ENCODE results near the gene NR3C1.

Gene NR3C1

GRCh38 chr5:143350751-143351602, 52.5 kb downstream of the NR3C1 start:
- Mint-ChIP-seq H3K36me3 (ENCODE audit: low read depth) (peaks cover 12% of the 10 kb centered on the region), H3K27ac (no peak overlapping the region), H3K4me3 (no peak overlapping the region), H3K4me1 (ENCODE audit: low read depth) (peaks cover 40% of the 10 kb centered on the region), H3K9me3 (no peaks in the 10 kb centered on the region), H3K27me3 (ENCODE audit: low read depth) (no peaks in the 10 kb centered on the region)
- DNase-seq (ENCODE audit: low spot score) = peak; percentile 26

GRCh38 chr5:143350341-143350740, 53.1 kb downstream of the NR3C1 start:
- no peak for DNase-seq (ENCODE audit: low spot score)
- Mint-ChIP-seq H3K27me3 (ENCODE audit: low read depth) (no peaks in the 10 kb centered on the region), H3K4me3 (no peak overlapping the region), H3K36me3 (ENCODE audit: low read depth) (peaks cover 12% of the 10 kb centered on the region), H3K9me3 (no peaks in the 10 kb centered on the region), H3K4me1 (ENCODE audit: low read depth) (peaks cover 43% of the 10 kb centered on the region), H3K27ac (no peak overlapping the region)

GRCh38 chr5:143349177-143349576, 54.3 kb downstream of the NR3C1 start:
- Mint-ChIP-seq H3K9me3 (no peaks in the 10 kb centered on the region), H3K4me3 (no peak overlapping the region), H3K4me1 (ENCODE audit: low read depth) (peaks cover 38% of the 10 kb centered on the region), H3K27ac (no peak overlapping the region), H3K36me3 (ENCODE audit: low read depth) (peaks cover 12% of the 10 kb centered on the region), H3K27me3 (ENCODE audit: low read depth) (no peaks in the 10 kb centered on the region)
- DNase-seq (ENCODE audit: low spot score) = no peak

DNA sequence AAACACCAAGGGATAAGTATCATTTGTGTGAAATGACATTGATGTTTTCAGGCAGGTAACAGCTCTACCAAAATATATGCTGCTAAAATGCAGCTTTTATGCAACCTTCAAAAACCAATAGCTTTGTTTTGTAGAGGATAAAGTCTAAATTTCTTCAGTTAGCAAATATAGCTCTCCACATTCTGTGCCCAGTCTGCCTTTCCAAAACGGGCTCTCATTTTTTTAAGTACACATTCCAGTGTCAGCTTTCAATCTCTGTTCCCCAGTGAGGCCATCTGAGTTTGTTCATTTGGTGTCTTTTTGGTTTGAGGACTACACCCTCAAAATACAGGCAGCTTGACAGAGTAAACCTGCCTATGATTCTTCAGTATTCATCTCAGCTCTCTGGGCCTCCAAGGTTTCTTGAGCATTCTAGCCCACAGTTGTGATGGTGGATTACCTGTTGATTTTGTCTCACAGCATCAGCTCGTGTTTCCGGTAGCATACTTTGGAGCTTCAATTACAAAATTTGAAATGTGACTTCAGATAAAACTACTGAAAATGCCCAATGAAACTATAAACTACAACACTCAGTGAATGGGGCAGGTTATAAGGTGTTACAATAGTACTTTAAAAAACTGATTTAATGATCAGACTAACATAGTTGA, 55.7 kb downstream of the NR3C1 start:
- Mint-ChIP-seq H3K27me3 (ENCODE audit: low read depth) (no peaks in the 10 kb centered on the region), H3K9me3 (no peaks in the 10 kb centered on the region), H3K4me1 (ENCODE audit: low read depth) (peaks cover 24% of the 10 kb centered on the region), H3K27ac (peak overlapping the region; percentile 59), H3K4me3 (no peak overlapping the region), H3K36me3 (ENCODE audit: low read depth) (peaks cover 8% of the 10 kb centered on the region)
- no peak for DNase-seq (ENCODE audit: low spot score)

DNA sequence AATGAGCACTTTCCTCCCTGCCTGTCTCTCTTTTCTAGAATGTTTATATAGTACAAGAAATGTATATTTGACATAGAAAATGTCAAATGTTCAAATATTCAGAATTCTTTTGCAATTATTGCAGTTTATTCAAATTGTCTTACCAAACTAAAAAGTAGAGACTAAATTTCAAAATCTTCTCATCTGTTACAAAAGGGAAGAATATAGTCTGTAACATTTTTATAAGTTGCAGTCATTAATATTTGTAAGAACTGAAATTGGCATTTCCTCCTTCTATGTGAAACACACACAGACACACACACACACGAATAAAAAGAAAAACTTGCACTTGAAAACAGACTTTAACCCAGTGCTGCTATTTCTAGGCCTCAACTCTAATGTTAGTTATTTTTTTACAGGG, 56.4 kb downstream of the NR3C1 start:
- Mint-ChIP-seq H3K27me3 (ENCODE audit: low read depth) (no peaks in the 10 kb centered on the region), H3K4me1 (ENCODE audit: low read depth) (peaks cover 24% of the 10 kb centered on the region), H3K9me3 (no peaks in the 10 kb centered on the region), H3K4me3 (no peak overlapping the region), H3K27ac (no peak overlapping the region), H3K36me3 (ENCODE audit: low read depth) (peaks cover 8% of the 10 kb centered on the region)
- DNase-seq (ENCODE audit: low spot score) = no peak

DNA sequence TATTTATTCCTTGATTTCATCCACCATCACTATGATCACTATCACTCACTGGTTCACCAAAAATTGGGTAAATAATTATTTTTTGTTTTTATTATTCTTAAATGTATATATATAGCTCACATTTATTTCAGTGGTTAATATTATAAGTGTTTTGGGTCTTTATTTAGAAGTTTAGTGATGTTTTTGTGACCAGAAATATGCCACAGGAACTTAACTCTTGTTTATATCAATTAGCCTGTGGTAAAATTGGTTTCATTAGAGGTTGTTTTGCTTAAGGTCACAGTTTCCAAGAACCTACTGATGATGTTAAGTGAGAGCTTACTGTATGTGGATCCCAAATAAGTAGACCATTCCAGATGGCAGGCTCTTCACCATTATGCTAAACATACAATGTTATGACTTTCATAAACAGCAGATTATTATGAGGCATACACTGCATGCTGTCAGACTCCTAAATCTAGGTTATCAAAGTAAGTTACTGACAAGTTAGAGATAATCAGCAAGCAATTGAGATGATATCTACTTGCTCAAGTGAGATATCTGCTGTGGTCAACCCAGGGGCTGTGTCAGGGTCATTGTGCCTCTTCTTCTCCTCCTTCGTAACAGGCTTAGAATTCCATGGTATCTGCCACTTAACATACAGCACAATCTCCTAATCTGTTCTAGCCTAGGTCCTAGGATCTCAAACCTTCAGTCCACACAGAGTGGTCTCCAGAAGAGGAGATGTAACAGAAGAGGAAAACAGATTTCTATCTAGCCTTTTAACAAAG, 57.6 kb downstream of the NR3C1 start:
- Mint-ChIP-seq H3K27me3 (ENCODE audit: low read depth) (no peaks in the 10 kb centered on the region), H3K36me3 (ENCODE audit: low read depth) (peaks cover 15% of the 10 kb centered on the region), H3K4me3 (no peak overlapping the region), H3K9me3 (peaks cover 6% of the 10 kb centered on the region), H3K4me1 (ENCODE audit: low read depth) (peaks cover 23% of the 10 kb centered on the region), H3K27ac (no peak overlapping the region)
- DNase-seq (ENCODE audit: low spot score) = no peak

DNA sequence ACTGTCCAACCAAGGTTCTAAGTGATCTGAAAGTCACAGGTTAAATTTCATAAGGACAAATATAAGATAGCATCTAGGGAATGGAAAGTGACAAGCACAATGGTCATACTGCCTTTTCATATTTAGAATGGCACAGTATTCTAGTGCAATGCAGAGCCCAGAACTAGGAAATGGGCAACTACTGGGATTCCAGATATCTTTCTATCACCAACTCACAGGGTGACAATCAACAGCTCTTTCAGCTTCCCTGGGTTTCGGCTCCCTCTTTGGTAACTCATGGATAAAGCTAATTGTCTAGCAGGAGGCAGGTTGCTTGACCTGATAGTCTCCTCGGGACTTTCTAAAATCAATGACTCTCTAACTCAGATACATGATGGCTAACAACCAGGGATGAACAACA, 60.4 kb downstream of the NR3C1 start:
- no peak overlapping the region for H3K27ac Mint-ChIP-seq
- H3K9me3 Mint-ChIP-seq = peaks cover 6% of the 10 kb centered on the region
- DNase-seq (ENCODE audit: low spot score) = no peak
- peaks cover 26% of the 10 kb centered on the region for H3K4me1 Mint-ChIP-seq (ENCODE audit: low read depth)
- H3K4me3 Mint-ChIP-seq = no peak overlapping the region
- H3K36me3 Mint-ChIP-seq (ENCODE audit: low read depth) = peaks cover 19% of the 10 kb centered on the region
- no peaks in the 10 kb centered on the region for H3K27me3 Mint-ChIP-seq (ENCODE audit: low read depth)

- Mint-ChIP-seq H3K27ac (no peak overlapping the region), H3K4me1 (ENCODE audit: low read depth) (peaks cover 22% of the 10 kb centered on the region), H3K9me3 (peaks cover 6% of the 10 kb centered on the region), H3K36me3 (ENCODE audit: low read depth) (peaks cover 16% of the 10 kb centered on the region), H3K27me3 (ENCODE audit: low read depth) (no peaks in the 10 kb centered on the region), H3K4me3 (no peak overlapping the region)
- DNase-seq (ENCODE audit: low spot score) = no peak
These were observed 60.9 kb downstream of the NR3C1 start for GRCh38 chr5:143342607-143343006.

DNA sequence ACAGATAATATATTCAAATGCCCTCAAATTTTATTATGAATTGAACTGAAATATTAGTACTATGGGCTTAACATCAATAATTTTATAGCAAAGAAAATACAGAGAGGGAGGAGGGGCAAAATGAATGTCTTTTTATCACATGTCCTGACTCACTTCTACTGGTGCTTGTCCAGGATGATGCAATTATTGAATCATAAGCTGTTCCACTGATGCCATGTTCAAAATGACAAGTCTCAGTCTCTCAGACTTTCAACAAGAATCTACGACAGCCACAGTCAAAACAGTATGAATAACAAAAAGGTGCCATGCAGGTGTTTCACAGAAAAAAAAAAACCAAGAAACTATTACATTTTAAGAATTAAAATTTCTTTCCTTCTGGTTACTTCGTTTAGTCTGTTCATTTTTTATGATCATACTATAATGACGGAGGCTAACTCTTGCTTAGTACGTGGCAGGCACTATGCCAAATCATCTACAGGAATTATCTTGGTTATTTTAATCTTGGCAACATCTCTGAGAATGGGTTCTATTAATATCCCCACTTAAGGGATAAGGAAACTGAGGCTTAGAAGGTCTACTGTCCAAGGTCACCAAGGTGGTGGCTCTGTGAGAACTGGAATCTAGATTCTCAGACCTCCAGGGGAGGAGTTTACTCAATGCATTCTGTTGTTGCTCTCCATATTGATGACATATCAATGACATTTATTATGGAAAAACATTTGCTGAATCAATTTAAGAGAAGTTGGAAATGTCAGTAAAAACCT, 61.5 kb downstream of the NR3C1 start:
- peaks cover 6% of the 10 kb centered on the region for H3K9me3 Mint-ChIP-seq
- H3K27me3 Mint-ChIP-seq (ENCODE audit: low read depth) = no peaks in the 10 kb centered on the region
- no peak overlapping the region for H3K27ac Mint-ChIP-seq
- H3K4me3 Mint-ChIP-seq = no peak overlapping the region
- no peak for DNase-seq (ENCODE audit: low spot score)
- peaks cover 17% of the 10 kb centered on the region for H3K4me1 Mint-ChIP-seq (ENCODE audit: low read depth)
- H3K36me3 Mint-ChIP-seq (ENCODE audit: low read depth) = peaks cover 16% of the 10 kb centered on the region

DNA sequence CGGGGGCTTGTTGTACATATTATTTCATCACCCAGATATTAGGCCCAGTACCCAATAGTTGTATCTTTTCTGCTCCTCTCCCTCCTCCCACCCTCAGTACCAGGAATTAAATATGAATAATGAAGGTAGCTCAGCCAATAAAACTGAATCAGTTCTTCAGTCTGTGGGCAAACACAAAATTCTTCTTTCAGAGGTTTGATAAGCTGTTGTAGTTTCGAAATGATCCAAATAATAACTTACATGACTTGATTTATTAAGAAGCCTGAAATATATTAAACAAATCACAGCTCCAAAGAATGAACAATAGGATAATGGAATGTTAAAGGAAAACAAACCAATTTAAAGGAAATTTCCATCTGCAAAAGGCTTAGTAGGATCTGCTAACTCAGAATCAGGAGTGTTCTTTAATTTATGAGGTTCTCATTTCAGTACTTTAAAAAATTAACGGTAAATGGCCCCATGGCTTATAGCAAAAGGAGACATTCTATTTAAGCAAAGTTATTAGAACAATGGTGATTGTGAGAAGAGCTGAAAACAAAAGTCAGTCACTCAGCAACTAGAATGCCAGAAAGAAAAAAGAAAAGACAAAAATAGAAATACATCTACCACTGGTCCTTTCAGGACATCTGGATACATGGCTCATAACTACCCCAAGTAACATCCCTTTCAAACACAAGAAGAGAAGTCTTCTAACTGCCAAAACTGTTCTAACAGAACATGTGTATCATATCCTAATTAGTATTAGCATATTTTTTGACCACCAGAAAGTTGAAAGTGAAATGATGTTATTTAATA, 62.4 kb downstream of the NR3C1 start:
- no peak for DNase-seq (ENCODE audit: low spot score)
- peaks cover 18% of the 10 kb centered on the region for H3K36me3 Mint-ChIP-seq (ENCODE audit: low read depth)
- peaks cover 6% of the 10 kb centered on the region for H3K9me3 Mint-ChIP-seq
- H3K27me3 Mint-ChIP-seq (ENCODE audit: low read depth) = no peaks in the 10 kb centered on the region
- no peak overlapping the region for H3K4me3 Mint-ChIP-seq
- no peak overlapping the region for H3K27ac Mint-ChIP-seq
- peaks cover 13% of the 10 kb centered on the region for H3K4me1 Mint-ChIP-seq (ENCODE audit: low read depth)

DNA sequence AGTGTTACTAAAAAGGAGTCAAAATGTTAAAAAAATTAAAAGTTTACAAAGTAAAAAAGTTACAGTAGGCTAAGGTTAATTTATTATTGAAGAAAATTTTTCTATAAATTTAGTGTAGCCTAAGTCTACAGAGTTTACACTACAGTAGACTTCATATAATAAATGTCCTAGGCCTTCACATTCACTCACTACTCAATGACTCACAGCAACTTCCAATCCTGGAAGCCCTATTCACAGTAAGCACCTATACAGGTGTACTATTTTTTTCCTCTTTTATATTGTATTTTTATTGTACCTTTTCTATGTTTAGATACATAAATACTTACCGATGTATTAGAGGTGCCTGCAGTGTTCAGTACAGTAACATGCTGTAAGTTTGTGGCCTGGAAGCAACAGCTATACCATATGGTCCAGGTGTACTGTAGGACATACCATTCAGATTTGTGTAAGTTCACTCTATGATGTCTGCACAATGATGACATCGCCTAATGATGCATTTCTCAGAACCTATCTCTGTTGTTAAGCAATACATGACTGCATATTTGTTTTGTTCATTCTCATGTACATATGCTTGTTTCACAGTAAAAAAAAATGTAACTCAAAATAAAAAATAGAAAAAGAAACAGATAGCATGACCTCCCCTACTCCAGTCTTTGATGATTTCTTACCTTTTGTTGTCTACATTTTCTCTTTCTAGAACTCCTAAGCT, 64.7 kb downstream of the NR3C1 start:
- Mint-ChIP-seq H3K4me3 (no peak overlapping the region), H3K9me3 (peaks cover 6% of the 10 kb centered on the region), H3K27ac (no peak overlapping the region), H3K27me3 (ENCODE audit: low read depth) (no peaks in the 10 kb centered on the region), H3K36me3 (ENCODE audit: low read depth) (peaks cover 25% of the 10 kb centered on the region), H3K4me1 (ENCODE audit: low read depth) (peaks cover 9% of the 10 kb centered on the region)
- DNase-seq (ENCODE audit: low spot score) = no peak

GRCh38 chr5:143337946-143338345, 65.5 kb downstream of the NR3C1 start:
- H3K4me3 Mint-ChIP-seq = no peak overlapping the region
- H3K9me3 Mint-ChIP-seq = peaks cover 6% of the 10 kb centered on the region
- H3K4me1 Mint-ChIP-seq (ENCODE audit: low read depth) = peaks cover 9% of the 10 kb centered on the region
- DNase-seq (ENCODE audit: low spot score) = no peak
- no peak overlapping the region for H3K27ac Mint-ChIP-seq
- peaks cover 29% of the 10 kb centered on the region for H3K36me3 Mint-ChIP-seq (ENCODE audit: low read depth)
- no peaks in the 10 kb centered on the region for H3K27me3 Mint-ChIP-seq (ENCODE audit: low read depth)
